Hepatocyte (in vitro differentiated cells): ENCODE results near the gene SH3GL3. TPM values are rescaled to one million over a fixed set of nuclear protein-coding genes. Genes with fewer than 3 reads are reported as not detected.

ENCODE experiments used
- DNase-seq: peaks from one replicate; pipeline ENCODE4 v3.0.0-alpha.2; 2016; ENCODE audit warnings: low spot score
- H2AFZ ChIP-seq: fragments of 200-600 bp; sonication (generic); 2 replicates; pipeline ENCODE4 v1.6.0; 2016; ENCODE audit warnings: antibody characterized with exemption, mild to moderate bottlenecking
- H3K27ac ChIP-seq: fragments of 200-600 bp; sonication (generic); 2 replicates; pipeline ENCODE4 v1.5.1; 2016; ENCODE audit warnings: mild to moderate bottlenecking
- H3K27me3 ChIP-seq: fragments of 200-600 bp; sonication (generic); 2 replicates; pipeline ENCODE4 v1.6.1; 2016
- H3K36me3 ChIP-seq: fragments of 200-600 bp; sonication (generic); replicated peaks from 2 replicates; pipeline ENCODE4 v1.5.1; 2016; ENCODE audit warnings: low read depth; ENCODE audit not compliant: insufficient read depth
- H3K4me1 ChIP-seq: fragments of 200-600 bp; sonication (generic); 2 replicates; pipeline ENCODE4 v1.5.1; 2016; ENCODE audit warnings: mild to moderate bottlenecking, moderate library complexity; ENCODE audit not compliant: insufficient read depth
- H3K4me2 ChIP-seq: fragments of 200-600 bp; sonication (generic); 2 replicates; pipeline ENCODE4 v1.6.0; 2016
- H3K4me3 ChIP-seq: fragments of 200-600 bp; sonication (generic); 2 replicates; pipeline ENCODE4 v1.5.1; 2016; ENCODE audit warnings: mild to moderate bottlenecking
- H3K79me2 ChIP-seq: fragments of 200-600 bp; sonication (generic); 2 replicates; pipeline ENCODE4 v1.6.0; 2017; ENCODE audit warnings: mild to moderate bottlenecking
- H3K9me2 ChIP-seq: fragments of 200-600 bp; sonication (generic); replicated peaks from 2 replicates; pipeline ENCODE4 v1.6.0; 2017; ENCODE audit warnings: mild to moderate bottlenecking; ENCODE audit not compliant: insufficient read depth
- H3K9me3 ChIP-seq: fragments of 200-600 bp; sonication (generic); 2 replicates; pipeline ENCODE4 v1.5.1; 2016; ENCODE audit warnings: low read depth, mild to moderate bottlenecking
- H4K20me1 ChIP-seq: fragments of 200-600 bp; sonication (generic); 2 replicates; pipeline ENCODE4 v1.6.0; 2016; ENCODE audit warnings: mild to moderate bottlenecking; ENCODE audit not compliant: insufficient read depth, poor library complexity, severe bottlenecking
- EZH2 ChIP-seq: fragments of 200-600 bp; sonication (generic); IDR thresholded peaks from 2 replicates; pipeline ENCODE4 v1.6.1; 2016; ENCODE audit warnings: antibody characterized with exemption, mild to moderate bottlenecking, borderline replicate concordance
- EZH2phosphoT487 ChIP-seq: fragments of 200-600 bp; sonication (generic); IDR thresholded peaks from one replicate; pipeline ENCODE4 v1.6.1; 2018; ENCODE audit warnings: antibody characterized with exemption, mild to moderate bottlenecking, low read depth, moderate library complexity; ENCODE audit not compliant: unreplicated experiment, severe bottlenecking
- WGBS: methylation state at CpG from one replicate; pipeline ENCODE4 v1.1.6; 2016; ENCODE audit warnings: low lambda C conversion rate; ENCODE audit errors: missing lambda C conversion rate; 5-methylcytosine and 5-hydroxymethylcytosine counted together
- polyA plus RNA-seq: library from polyadenylated mRNA; unstranded; fragments of >200 nt; fragmentation: Nextera tagmentation; extraction: Ambion mirVana; gene quantifications from 2 replicates; pipeline ENCODE4 v1.2.1, GENCODE V29; 2016
- total RNA-seq: library from RNA; depleted of rRNA; stranded (reverse); fragments of >200 nt; gene quantifications from 2 replicates; pipeline ENCODE4 v1.2.3, GENCODE V29; 2014
- TF ChIP-seq, protein P1 (sequence below): fragments of 200-600 bp; sonication (generic); IDR thresholded peaks from 2 replicates; pipeline ENCODE4 v1.5.1; 2016; ENCODE audit warnings: antibody characterized with exemption, mild to moderate bottlenecking; ENCODE audit not compliant: poor library complexity

Gene SH3GL3, protein sequence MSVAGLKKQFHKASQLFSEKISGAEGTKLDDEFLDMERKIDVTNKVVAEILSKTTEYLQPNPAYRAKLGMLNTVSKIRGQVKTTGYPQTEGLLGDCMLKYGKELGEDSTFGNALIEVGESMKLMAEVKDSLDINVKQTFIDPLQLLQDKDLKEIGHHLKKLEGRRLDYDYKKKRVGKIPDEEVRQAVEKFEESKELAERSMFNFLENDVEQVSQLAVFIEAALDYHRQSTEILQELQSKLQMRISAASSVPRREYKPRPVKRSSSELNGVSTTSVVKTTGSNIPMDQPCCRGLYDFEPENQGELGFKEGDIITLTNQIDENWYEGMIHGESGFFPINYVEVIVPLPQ
- 8.7 and 13.9 TPM in 2 replicates for total RNA-seq
- polyA plus RNA-seq = 11.1 and 16.6 TPM in 2 replicates

DNA sequence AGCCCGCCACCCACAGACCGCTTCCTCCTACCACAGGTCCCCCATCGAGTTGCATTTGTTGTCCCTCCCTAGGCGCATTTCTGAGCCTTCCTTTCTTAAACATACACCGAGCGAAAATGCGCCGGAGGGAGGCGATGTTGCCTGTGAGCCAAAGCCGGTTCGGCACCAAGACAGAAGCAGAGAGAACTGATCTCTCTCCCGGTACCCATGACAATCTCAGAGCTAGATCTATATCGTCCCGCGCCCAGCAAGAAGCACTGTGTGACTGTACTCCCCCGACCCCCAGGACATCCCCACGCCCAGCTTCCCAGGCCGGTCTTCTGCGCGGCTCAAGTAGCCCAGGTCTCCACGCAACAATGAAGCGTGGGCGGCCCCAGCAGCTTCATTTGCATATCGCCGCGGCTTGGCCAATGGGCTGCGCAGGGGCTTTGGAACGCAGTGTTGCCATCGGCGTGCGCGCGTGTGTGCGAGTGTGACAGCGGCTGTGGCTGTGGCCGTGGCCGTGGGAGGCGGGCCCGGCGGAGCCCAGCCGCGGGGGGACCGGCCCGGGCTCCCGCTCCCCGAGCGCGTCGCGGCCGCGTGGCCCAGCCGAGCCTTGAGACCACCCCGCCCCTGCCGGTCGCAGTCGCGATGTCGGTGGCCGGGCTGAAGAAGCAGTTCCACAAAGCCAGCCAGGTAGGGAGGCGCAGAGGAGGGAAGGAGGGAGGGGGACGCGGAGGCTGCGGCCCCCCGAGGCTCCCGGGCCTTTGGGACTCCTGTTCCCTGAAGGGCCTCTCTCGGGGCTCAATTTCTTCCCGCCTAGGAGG is at the start of gene SH3GL3:
TSS of gene SH3GL3 (plus strand) at position 438 of the 806 bp plus-strand sequence. CDS start at position 631, 193 bp downstream.
- WGBS = under 1% methylated on average over 43 of the region's 68 CpGs
- peak within 1 kb of the TSS; percentile 90 for H3K4me2 ChIP-seq
- peak within 1 kb of the TSS; percentile 41 for H3K4me3 ChIP-seq
- H3K9me2 ChIP-seq = no peaks in the 10 kb centered on the region
- peak within 1 kb of the TSS; percentile 67 for H2AFZ ChIP-seq
- H3K27ac ChIP-seq = peak within 1 kb of the TSS; percentile 31
- peak; percentile 90 for DNase-seq
- H4K20me1 ChIP-seq = no peaks in the 10 kb centered on the region
- no peak for TF ChIP-seq EZH2phosphoT487
- TF ChIP-seq, protein P1, sequence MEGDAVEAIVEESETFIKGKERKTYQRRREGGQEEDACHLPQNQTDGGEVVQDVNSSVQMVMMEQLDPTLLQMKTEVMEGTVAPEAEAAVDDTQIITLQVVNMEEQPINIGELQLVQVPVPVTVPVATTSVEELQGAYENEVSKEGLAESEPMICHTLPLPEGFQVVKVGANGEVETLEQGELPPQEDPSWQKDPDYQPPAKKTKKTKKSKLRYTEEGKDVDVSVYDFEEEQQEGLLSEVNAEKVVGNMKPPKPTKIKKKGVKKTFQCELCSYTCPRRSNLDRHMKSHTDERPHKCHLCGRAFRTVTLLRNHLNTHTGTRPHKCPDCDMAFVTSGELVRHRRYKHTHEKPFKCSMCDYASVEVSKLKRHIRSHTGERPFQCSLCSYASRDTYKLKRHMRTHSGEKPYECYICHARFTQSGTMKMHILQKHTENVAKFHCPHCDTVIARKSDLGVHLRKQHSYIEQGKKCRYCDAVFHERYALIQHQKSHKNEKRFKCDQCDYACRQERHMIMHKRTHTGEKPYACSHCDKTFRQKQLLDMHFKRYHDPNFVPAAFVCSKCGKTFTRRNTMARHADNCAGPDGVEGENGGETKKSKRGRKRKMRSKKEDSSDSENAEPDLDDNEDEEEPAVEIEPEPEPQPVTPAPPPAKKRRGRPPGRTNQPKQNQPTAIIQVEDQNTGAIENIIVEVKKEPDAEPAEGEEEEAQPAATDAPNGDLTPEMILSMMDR = peak; percentile 68
- H3K79me2 ChIP-seq = no peaks in the 10 kb centered on the region
- H3K9me3 ChIP-seq = no peaks in the 10 kb centered on the region
- H3K4me1 ChIP-seq = peaks cover 7% of the 10 kb centered on the region
- H3K27me3 ChIP-seq = peaks cover 20% of the 10 kb centered on the region
- H3K36me3 ChIP-seq = no peaks in the 10 kb centered on the region

- H3K9me3 ChIP-seq = no peaks in the 10 kb centered on the region
- no peak overlapping the region for H3K27ac ChIP-seq
- H3K79me2 ChIP-seq = no peaks in the 10 kb centered on the region
- H4K20me1 ChIP-seq = no peaks in the 10 kb centered on the region
- no peak overlapping the region for H3K4me2 ChIP-seq
- no peaks in the 10 kb centered on the region for H3K4me1 ChIP-seq
- H3K36me3 ChIP-seq = no peaks in the 10 kb centered on the region
- H3K27me3 ChIP-seq = no peaks in the 10 kb centered on the region
- H3K9me2 ChIP-seq = no peaks in the 10 kb centered on the region
- TF ChIP-seq, protein P1 = no peak
- TF ChIP-seq EZH2 = no peak
- TF ChIP-seq EZH2phosphoT487 = no peak
- no peak overlapping the region for H2AFZ ChIP-seq
- DNase-seq = no peak
- H3K4me3 ChIP-seq = no peak overlapping the region
- WGBS = 51% methylated on average over 8 of the region's 8 CpGs
These were observed 48.5 kb upstream of the SH3GL3 start for GRCh38 chr15:83398626-83399025.

DNA sequence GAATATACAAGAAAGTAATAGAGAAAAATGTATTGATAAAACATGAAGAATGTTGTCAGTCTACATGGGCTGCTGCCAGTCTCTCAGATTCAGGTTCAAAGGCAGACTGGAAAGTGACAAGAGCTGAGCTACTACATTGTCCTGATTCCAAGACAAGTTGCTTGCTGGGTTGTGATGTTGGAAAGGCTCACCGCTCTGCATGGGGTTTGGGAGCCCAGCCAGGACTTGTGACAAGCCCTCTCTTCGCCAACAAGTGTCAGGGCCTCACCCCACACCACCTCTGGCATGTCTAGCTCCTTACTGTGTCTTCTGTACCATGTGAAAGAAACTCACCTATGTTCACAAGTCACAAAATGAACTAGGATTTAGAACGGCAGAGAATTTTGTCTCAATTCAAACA is 43.0 kb upstream of the SH3GL3 start:
- Histone ChIP-seq H3K4me3 (no peak overlapping the region), H3K79me2 (no peaks in the 10 kb centered on the region), H3K9me2 (no peaks in the 10 kb centered on the region), H2AFZ (no peak overlapping the region), H3K9me3 (no peaks in the 10 kb centered on the region), H3K27me3 (no peaks in the 10 kb centered on the region), H3K36me3 (no peaks in the 10 kb centered on the region), H3K27ac (no peak overlapping the region), H3K4me1 (no peaks in the 10 kb centered on the region), H4K20me1 (no peaks in the 10 kb centered on the region), H3K4me2 (no peak overlapping the region)
- TF ChIP-seq EZH2phosphoT487 (no peak), EZH2 (no peak)
- TF ChIP-seq, protein P1 = no peak
- no peak for DNase-seq
- 80% methylated on average over 3 of the region's 3 CpGs for WGBS
